Common myeloid progenitor, CD34-positive (primary cell): ENCODE results near the gene PREB.

ENCODE experiments used
- CTCF ChIA-PET: fragments of 350-600 bp; sonication (Branson Sonifier 250); formaldehyde crosslinking; loops from one replicate; lab custom pipeline; 2021; ENCODE audit warnings: antibody characterized with exemption; lab: Charles Lee
- POLR2A ChIA-PET: fragments of 350-600 bp; sonication (Branson Sonifier 250); formaldehyde crosslinking; loops from one replicate; lab custom pipeline; 2021; ENCODE audit warnings: antibody characterized with exemption; lab: Charles Lee
- DNase-seq, 3 donors: peaks; one replicate each; pipeline versions ENCODE4 v3.0.0 to v3.0.0-alpha.2; 2013
- H3K27ac ChIP-seq, 2 experiments: 1 replicate in 1 of 2; 2 replicates in 1 of 2; pipeline ENCODE4 v1.7.0; 2013; ENCODE audit warnings: inconsistent platforms in 2 of 2, low read length in 2 of 2, mild to moderate bottlenecking in 2 of 2, low read depth in 1 of 2, moderate library complexity in 1 of 2; ENCODE audit not compliant: severe bottlenecking in 2 of 2, insufficient read depth in 1 of 2, poor library complexity in 1 of 2
- H3K27me3 ChIP-seq, 5 experiments: replicated peaks in 2 of 5; 1 replicate in 3 of 5; 2 replicates in 2 of 5; pipeline versions ENCODE4 v1.6.1 to v1.7.0; 2013; ENCODE audit warnings: low read length in 4 of 5, mild to moderate bottlenecking in 2 of 5, moderate library complexity in 2 of 5, inconsistent platforms in 1 of 5; ENCODE audit not compliant: insufficient read depth in 5 of 5, control insufficient read depth in 4 of 5
- H3K36me3 ChIP-seq, 4 experiments: 1 replicate in 2 of 4; 2 replicates in 2 of 4; pipeline versions ENCODE4 v1.6.1 to v1.7.0; 2013; ENCODE audit warnings: low read length in 3 of 4, control low read depth in 1 of 4, mild to moderate bottlenecking in 1 of 4; ENCODE audit not compliant: control insufficient read depth in 4 of 4, insufficient read depth in 4 of 4
- H3K4me1 ChIP-seq, 4 experiments: 1 replicate in 3 of 4; 2 replicates in 1 of 4; pipeline versions ENCODE4 v1.6.1 to v1.7.1; 2013; ENCODE audit warnings: low read length in 3 of 4, mild to moderate bottlenecking in 3 of 4, control low read depth in 1 of 4, inconsistent platforms in 1 of 4, moderate library complexity in 1 of 4; ENCODE audit not compliant: control insufficient read depth in 4 of 4, insufficient read depth in 4 of 4; ENCODE audit errors: control extremely low read depth in 1 of 4
- H3K4me3 ChIP-seq, 7 experiments: 1 replicate in 4 of 7; 2 replicates in 3 of 7; pipeline versions ENCODE4 v1.5.1 to v1.7.0; 2013; ENCODE audit warnings: mild to moderate bottlenecking in 7 of 7, low read length in 6 of 7, moderate library complexity in 6 of 7, inconsistent platforms in 2 of 7, low read depth in 2 of 7, control low read depth in 1 of 7; ENCODE audit not compliant: insufficient read depth in 4 of 7, control insufficient read depth in 1 of 7; ENCODE audit errors: extremely low read depth in 1 of 7
- H3K9me3 ChIP-seq, 5 experiments: 1 replicate in 4 of 5; 2 replicates in 1 of 5; pipeline versions ENCODE4 v1.6.1 to v1.7.1; 2013; ENCODE audit warnings: low read length in 4 of 5, mild to moderate bottlenecking in 2 of 5, inconsistent platforms in 1 of 5, low read depth in 1 of 5, moderate library complexity in 1 of 5; ENCODE audit not compliant: control insufficient read depth in 4 of 5, insufficient read depth in 2 of 5; ENCODE audit errors: control extremely low read depth in 1 of 5
- WGBS: methylation state at CpG from one replicate; pipeline ENCODE4 v1.1.5; 2013; ENCODE audit not compliant: insufficient coverage; 5-methylcytosine and 5-hydroxymethylcytosine counted together

PREB gene

DNA sequence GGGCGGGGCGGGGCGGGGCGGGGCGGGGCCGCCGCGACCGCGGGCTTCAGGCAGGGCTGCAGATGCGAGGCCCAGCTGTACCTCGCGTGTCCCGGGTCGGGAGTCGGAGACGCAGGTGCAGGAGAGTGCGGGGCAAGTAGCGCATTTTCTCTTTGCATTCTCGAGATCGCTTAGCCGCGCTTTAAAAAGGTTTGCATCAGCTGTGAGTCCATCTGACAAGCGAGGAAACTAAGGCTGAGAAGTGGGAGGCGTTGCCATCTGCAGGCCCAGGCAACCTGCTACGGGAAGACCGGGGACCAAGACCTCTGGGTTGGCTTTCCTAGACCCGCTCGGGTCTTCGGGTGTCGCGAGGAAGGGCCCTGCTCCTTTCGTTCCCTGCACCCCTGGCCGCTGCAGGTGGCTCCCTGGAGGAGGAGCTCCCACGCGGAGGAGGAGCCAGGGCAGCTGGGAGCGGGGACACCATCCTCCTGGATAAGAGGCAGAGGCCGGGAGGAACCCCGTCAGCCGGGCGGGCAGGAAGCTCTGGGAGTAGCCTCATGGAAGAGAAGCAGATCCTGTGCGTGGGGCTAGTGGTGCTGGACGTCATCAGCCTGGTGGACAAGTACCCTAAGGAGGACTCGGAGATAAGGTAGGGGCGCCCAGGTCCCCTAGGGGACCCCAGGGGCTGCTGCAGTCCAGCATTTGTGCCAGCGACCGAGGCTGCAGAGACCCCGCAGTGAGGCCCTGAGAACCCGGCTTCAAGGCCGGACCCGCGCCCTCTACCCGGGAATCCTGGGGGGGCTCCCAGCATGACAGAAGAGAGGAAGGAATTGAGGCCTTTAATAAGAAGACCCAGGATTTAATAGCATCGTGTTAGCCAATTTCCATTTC, 47.5 kb downstream of the PREB start, which contains the start of gene KHK:
Gene KHK, plus strand, starts transcription at position 49 of the 870 bp plus-strand sequence. Its CDS starts 488 bp downstream, at position 537.
- H3K36me3 ChIP-seq = peaks cover 0 to 12% (median 3%) of the 10 kb centered on the region in 4 experiments
- no peak for DNase-seq
- no peaks in the 10 kb centered on the region for H3K27me3 ChIP-seq
- ChIA-PET POLR2A (interaction anchor here (0.5 to 1.4 kb wide), 3 partner anchors 16 to 276 kb away, joined by 3 to 4 read pairs (median 3); partner anchors contain the start of gene OST4), CTCF (interaction anchor here (0.8 to 28.0 kb wide), 10 partner anchors 10 to 195 kb away, joined by 3 to 381 read pairs (median 5); partner anchors contain the start of genes AGBL5, OST4 and TRIM54)
- no peaks in the 10 kb centered on the region for H3K9me3 ChIP-seq
- H3K4me3 ChIP-seq = peak within 1 kb of the TSS; percentile 43 to 82 (median 70)
- WGBS = 23% methylated on average over 37 of the region's 54 CpGs
- peaks cover 2 to 48% (median 38%) of the 10 kb centered on the region in 4 experiments for H3K4me1 ChIP-seq
- peak within 1 kb of the TSS in 1 of 2 experiments; percentile 66 for H3K27ac ChIP-seq

DNA sequence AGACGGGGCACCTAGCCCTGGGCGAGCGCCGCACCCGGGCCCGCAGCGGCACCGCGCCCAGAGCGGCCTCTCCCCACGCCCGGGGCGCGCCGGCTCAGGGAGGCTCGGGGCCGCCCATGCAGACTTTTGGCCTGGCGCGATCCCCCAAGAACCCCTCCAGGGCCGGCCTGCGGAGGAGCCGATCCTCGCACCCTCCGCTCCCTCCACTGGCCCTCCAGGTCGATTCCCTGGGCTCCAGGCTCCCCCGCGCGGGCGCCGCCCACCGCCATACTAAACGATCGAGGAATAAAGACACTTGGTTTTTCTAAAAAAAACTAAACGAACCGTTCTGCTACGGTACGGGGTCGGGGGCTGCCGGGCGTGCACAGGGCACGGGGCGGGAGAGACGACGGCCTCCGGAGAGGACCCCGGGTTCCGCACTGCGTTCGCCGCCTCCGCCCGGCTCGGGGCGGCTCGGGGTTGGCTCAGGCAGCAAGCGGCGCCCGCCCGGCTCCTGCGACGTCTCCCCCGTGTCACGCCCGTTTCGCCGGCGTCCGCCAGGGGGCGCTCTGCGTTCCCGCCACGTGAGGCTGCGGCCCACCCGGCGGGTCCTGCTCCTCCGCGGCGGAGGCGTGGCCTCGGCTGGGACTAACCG, 48.2 kb downstream of the PREB start:
- peaks cover 0 to 12% (median 3%) of the 10 kb centered on the region in 4 experiments for H3K36me3 ChIP-seq
- peak overlapping the region in 1 of 2 experiments; percentile 66 for H3K27ac ChIP-seq
- CTCF ChIA-PET = interaction anchor here (0.9 to 28.0 kb wide), 9 partner anchors 8 to 195 kb away, joined by 3 to 381 read pairs (median 5); partner anchors contain the start of genes AGBL5, OST4 and TRIM54
- H3K4me3 ChIP-seq = peak overlapping the region; percentile 43 to 77 (median 65)
- POLR2A ChIA-PET = interaction anchor here (0.6 to 1.4 kb wide), 3 partner anchors 15 to 277 kb away, joined by 3 to 6 read pairs (median 4); partner anchors contain the start of genes AGBL5 and OST4
- DNase-seq = peak; percentile 93 to 96 (median 95)
- 0% methylated on average over 56 of the region's 81 CpGs for WGBS
- no peaks in the 10 kb centered on the region for H3K9me3 ChIP-seq
- H3K27me3 ChIP-seq = no peaks in the 10 kb centered on the region
- H3K4me1 ChIP-seq = peaks cover 5 to 55% (median 44%) of the 10 kb centered on the region in 4 experiments

DNA sequence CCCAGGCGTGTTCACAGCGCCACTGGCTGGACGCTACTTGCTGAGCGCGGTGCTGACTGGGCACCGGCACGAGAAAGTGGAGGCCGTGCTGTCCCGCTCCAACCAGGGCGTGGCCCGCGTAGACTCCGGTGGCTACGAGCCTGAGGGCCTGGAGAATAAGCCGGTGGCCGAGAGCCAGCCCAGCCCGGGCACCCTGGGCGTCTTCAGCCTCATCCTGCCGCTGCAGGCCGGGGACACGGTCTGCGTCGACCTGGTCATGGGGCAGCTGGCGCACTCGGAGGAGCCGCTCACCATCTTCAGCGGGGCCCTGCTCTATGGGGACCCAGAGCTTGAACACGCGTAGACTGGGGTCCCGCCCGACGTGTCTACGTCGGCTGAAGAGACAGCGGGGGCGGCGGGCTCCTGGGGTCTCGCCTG, 48.8 kb downstream of the PREB start:
- ChIA-PET POLR2A (interaction anchor here (1.4 kb wide), 1 partner anchor 35 kb away, joined by 6 read pairs; the partner anchor contains the start of gene AGBL5), CTCF (interaction anchor here (0.9 to 28.0 kb wide), 7 partner anchors 8 to 68 kb away, joined by 3 to 381 read pairs (median 5); partner anchors contain the start of genes AGBL5 and OST4)
- H3K27me3 ChIP-seq = no peaks in the 10 kb centered on the region
- H3K9me3 ChIP-seq = no peaks in the 10 kb centered on the region
- H3K27ac ChIP-seq = peak overlapping the region in 1 of 2 experiments; percentile 66
- H3K36me3 ChIP-seq = peaks cover 0 to 12% (median 3%) of the 10 kb centered on the region in 4 experiments
- H3K4me3 ChIP-seq = peak overlapping the region; percentile 43 to 77 (median 65)
- under 1% methylated on average over 38 of the region's 38 CpGs for WGBS
- peak in 2 of 3 donors; percentile 27 to 43 for DNase-seq
- H3K4me1 ChIP-seq = peaks cover 5 to 59% (median 48%) of the 10 kb centered on the region in 4 experiments

GRCh38 chr2:27085062-27085672, 49.3 kb downstream of the PREB start:
- Histone ChIP-seq H3K4me3 (peak overlapping the region; percentile 43 to 77 (median 65)), H3K4me1 (peaks cover 5 to 64% (median 54%) of the 10 kb centered on the region in 4 experiments), H3K36me3 (peaks cover 0 to 12% (median 3%) of the 10 kb centered on the region in 4 experiments), H3K27ac (peak overlapping the region in 1 of 2 experiments; percentile 66), H3K9me3 (no peaks in the 10 kb centered on the region), H3K27me3 (no peaks in the 10 kb centered on the region)
- POLR2A ChIA-PET = interaction anchor here (1.4 kb wide), 1 partner anchor 35 kb away, joined by 6 read pairs; the partner anchor contains the start of gene AGBL5
- WGBS = 72% methylated on average over 10 of the region's 10 CpGs
- CTCF ChIA-PET = interaction anchor here (0.9 to 28.0 kb wide), 8 partner anchors 8 to 68 kb away, joined by 3 to 381 read pairs (median 6); partner anchors contain the start of genes AGBL5 and OST4
- DNase-seq = no peak

DNA sequence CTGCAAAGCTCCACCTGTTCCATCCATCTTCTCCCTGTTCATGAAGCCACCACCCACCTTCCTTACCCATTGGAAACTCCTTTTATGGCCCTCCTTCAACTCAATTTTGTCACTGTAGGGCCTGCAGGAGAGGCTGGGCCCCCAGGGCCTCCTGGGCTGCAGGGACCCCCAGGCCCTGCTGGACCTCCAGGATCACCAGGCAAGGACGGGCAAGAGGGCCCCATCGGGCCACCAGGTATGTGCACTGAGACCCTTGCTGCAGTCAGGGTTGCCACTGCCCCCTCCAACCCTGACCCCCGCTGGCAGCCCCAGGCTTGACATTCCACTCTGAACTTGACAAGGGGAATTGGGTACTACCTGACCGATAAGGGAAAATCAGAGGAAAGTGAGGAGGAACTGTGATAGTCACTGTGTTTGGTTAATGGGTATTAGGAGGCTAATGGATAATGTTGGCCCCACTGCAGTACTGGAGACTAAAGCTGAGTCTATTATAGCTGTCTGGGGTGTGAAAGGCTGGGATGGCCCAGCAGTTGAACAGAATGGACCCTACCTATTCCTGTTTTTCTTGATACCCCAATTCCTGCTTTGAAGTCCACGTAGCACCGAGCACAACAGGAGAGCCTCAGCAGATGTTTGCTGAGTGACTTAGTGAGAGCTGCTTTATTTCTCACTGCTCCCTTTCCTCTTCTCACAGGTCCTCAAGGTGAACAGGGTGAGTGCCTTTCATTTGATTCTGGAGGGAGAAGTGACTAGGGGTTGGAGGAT, 50.0 kb downstream of the PREB start:
- WGBS = 90% methylated on average over 4 of the region's 6 CpGs
- DNase-seq = no peak
- no peaks in the 10 kb centered on the region for H3K27me3 ChIP-seq
- ChIA-PET CTCF (interaction anchor here (1.0 to 28.0 kb wide), 9 partner anchors 10 to 129 kb away, joined by 3 to 381 read pairs (median 5); partner anchors contain the start of genes AGBL5 and OST4), POLR2A (interaction anchor here (1.2 kb wide), 1 partner anchor 20 kb away, joined by 3 read pairs; no protein-coding TSS in a partner anchor)
- peaks cover 7 to 71% (median 60%) of the 10 kb centered on the region in 4 experiments for H3K4me1 ChIP-seq
- H3K9me3 ChIP-seq = no peaks in the 10 kb centered on the region
- no peak overlapping the region for H3K4me3 ChIP-seq
- H3K36me3 ChIP-seq = peaks cover 0 to 12% (median 3%) of the 10 kb centered on the region in 4 experiments
- H3K27ac ChIP-seq = no peak overlapping the region
